OCI-LY1 (cell line): ENCODE results near the gene SLX4IP.

Source experiments
- CTCF ChIP-seq: fragments of 200-600 bp; sonication (generic), shearing (Covaris generic); IDR thresholded peaks from 2 replicates; pipeline ENCODE4 v1.5.1; 2017; ENCODE audit warnings: mild to moderate bottlenecking, antibody characterized with exemption, low read length, moderate library complexity, mixed read lengths
- EZH2 ChIP-seq: fragments of 200-600 bp; sonication (generic), shearing (Covaris generic); IDR thresholded peaks from 2 replicates; pipeline ENCODE4 v1.8.0; 2017; ENCODE audit warnings: borderline replicate concordance, mixed run types, mild to moderate bottlenecking, antibody characterized with exemption, low read length, moderate library complexity, mixed read lengths

GRCh38 chr20:10672624-10673127, 237.6 kb downstream of the SLX4IP start:
- no peak for TF ChIP-seq CTCF
- TF ChIP-seq EZH2, result no peak
